ENCODE data around the gene MRC1.

The MRC1 gene

DNA sequence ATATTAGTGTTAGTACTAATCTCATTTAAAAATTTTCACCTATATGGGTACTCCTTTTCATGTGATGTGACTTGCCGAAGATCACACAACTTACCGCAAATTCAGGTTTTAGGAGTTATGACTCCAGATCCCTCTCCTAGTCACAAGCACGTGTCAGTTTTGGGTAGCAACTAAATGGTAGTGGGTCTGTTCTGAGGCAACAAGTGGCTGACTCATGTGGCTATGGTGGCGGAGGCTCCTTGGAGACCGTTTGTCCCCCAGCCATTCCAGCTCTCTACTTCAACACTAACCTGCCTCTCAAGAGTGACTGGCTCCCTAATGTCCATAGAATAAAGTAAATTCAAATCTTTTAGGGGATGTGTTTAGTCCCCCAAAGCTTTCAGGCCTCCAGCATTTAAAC is 39.5 kb downstream of the MRC1 start:
- no peak for DNase-seq

- no peak for DNase-seq
These were observed 41.4 kb downstream of the MRC1 start for GRCh38 chr10:17850501-17850900.

DNA sequence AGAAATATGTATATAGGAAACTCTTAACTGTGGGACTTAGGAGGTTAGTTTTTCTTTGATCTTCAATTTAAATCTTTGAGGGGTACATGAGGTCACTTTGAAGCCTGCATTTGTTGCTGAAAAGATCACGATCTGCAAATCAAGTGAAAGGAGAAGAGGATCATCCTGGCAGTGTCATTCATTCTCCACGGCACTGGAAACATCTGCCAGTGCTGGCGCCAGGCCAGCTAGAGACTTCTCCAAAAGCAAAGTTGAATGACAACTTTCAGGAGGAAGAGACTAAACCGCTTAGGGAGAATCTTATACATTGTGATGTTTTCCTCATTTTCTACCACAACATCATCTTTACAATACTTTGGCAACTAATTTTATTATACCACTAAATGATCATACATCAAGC is 42.5 kb downstream of the MRC1 start:
- DNase-seq: no peak

DNA sequence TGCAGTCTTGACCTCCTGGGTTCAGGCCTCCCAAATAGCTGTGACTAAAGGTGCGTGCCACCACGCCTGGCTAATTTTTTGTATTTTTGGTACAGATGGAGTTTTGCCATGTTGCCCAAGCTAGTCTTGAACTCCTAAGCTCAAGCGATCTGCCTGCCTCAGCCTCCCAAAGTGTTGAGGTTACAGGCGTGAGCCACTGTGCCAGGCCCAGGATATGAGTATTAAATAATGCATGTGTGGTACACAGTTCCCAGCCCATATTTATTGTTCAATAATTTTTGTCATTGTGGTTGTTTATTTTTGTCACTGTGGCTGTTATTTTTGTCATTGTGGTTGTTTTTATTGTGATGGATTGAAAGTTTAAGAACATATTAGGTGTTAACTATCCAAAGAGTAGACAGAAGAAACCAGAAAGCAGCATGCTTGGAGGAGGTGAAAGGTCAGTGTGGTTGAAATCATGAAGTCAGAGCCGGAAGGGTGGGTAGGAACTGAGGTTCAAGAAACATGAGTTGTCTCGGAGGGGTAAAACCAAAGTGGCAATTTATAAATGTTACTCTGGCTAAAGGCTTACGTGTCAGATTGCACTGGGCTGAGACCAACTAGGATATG is 45.0 kb downstream of the MRC1 start:
- no peak for DNase-seq

DNA sequence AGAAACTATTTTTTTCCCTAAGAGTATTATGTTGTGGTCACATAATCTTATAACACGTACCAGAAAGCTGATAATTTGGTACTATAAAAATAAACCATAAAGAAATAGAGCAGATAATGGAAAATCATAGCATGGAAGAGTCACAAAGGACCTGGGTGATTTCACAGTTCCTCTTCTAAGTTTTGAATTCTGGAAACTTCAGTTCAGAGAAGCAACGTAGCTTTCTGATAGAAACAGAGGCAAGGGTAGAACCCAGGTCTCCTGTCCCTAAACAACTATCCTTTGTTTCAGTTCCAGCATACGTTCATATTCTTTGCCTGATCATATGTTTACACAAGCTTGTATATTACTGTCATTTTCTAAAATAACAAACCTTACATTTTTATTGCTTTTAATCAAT is 47.9 kb downstream of the MRC1 start:
- no peak for DNase-seq

GRCh38 chr10:17859492-17860156 is 50.5 kb downstream of the MRC1 start:
- DNase-seq: no peak

DNA sequence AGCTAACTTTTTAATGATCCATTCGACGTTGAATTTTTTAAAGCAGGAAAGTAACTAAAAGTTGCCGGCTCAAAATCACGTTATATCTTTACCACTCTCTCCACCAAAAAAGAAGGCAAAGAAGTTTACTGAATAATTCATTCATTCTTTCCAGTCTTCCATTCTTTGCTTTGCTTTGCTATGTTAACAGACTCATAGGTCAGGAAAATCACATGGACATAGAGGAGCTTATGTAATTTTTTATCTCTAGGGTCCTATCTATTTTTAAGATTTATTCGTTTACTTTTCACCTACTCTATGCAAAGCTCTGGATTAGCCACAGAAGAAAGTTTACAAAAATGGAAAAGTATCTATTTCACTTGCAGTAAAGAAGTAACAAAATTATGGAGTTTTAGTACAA is 52.6 kb downstream of the MRC1 start:
- DNase-seq: no peak

GRCh38 chr10:17865351-17865750 is 56.2 kb downstream of the MRC1 start:
- DNase-seq: no peak

GRCh38 chr10:17866346-17866745 is 57.2 kb downstream of the MRC1 start:
- no peak for DNase-seq

DNA sequence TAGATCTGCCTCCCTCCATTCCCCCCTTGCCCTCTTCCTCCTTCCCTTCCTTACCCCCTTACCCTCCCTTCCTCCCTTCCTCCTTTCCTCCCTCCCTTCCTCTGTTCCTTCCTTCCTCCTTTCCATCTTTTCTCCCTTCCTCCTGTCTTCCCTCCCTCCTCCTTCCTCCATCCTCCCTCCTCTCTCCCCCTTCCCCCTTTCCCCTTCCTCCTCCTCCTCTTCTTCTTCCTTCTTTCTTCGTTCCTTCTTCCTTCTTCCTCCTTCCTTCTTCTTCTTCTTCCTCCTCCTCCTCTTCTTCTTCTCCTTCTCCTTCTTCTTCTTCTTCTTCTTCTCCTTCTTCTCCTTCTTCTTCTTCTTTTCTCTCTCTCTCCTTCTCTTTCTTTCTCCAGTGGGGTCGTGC is 57.9 kb downstream of the MRC1 start:
- DNase-seq: no peak

GRCh38 chr10:17871036-17871435 is 61.9 kb downstream of the MRC1 start:
- no peak for DNase-seq

DNA sequence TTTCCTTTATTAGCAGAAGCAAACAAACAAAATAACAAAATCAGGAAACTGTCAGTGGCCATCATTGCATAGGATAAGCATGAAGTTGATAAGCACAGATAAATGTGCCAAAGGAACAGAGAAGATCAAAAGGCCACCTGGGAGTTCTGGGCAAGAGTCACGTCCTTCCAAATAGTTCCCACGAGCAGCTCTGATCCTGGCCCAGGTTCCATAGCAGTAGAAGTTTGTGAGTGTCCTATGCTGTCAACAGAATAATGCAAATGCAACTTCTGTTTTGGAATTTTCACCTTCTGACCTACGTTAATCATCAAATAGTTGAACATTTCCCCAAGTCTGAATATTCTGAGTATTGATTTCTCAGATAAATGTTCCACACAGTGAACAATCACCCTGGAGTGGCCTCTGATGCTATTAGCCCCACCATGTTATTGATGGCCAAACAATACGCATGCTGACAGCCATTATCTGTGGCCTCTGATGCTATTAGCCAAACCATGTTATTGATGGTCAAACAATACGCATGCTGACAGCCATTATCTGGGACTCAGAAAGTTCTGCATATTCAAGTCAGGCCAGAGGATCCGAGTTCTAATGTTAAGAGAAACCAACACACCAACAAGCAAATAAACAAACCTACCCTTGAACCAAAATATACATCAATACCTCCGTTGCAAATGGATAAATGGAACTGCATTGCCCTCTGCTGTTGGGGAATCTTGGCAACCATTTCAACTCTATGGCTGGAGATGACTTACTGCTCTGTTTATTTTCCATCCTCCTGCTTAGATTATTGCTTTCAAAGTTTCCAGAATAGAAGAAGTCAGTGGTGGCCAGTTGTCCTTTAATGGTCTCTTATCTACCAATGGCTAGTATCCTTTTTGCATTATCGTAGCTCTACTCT is 63.3 kb downstream of the MRC1 start:
- DNase-seq: no peak

DNA sequence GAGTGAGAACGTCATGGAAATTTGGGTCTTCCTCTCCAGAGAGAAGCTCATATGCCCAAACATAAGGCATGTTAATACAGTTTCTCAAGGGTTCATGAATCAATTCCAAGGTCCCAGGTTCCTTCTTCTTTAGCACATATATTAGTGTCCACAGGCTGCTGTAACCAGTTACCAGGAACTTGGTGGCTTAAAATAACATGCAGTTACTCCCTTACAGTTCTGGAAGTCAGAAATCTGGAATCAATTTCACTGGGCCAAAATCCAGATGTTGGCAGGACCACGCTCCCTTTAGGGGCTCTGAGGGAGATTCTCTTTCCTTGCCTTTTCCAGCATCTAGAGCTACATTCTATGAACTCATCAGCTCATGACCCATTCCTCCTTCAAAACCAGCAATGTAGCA is 64.8 kb downstream of the MRC1 start:
- no peak for DNase-seq

GRCh38 chr10:17877121-17877520 is 68.0 kb downstream of the MRC1 start:
- no peak for DNase-seq

DNA sequence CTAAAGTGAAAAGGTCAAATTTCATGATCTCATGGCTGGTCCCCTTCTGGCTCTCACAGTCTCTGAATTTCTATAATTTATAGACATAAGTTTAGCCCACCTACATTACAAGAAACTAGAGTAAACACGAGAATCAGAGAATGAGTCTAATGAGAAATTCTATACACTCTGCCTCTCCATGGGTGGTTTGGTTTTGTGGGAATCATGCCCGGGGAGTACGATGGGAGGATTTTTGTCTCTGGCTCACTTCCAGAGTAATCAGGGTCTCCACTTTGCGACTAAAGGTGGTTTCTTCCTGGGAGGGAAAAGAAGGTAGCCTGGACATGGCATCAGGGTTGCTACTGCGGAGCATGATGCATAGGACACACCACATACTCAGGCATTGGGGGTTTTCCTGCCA is 69.7 kb downstream of the MRC1 start:
- no peak for DNase-seq

GRCh38 chr10:17880601-17881000 is 71.5 kb downstream of the MRC1 start:
- DNase-seq: no peak

- no peak for DNase-seq
These were observed 73.4 kb downstream of the MRC1 start for GRCh38 chr10:17882557-17882956.

DNA sequence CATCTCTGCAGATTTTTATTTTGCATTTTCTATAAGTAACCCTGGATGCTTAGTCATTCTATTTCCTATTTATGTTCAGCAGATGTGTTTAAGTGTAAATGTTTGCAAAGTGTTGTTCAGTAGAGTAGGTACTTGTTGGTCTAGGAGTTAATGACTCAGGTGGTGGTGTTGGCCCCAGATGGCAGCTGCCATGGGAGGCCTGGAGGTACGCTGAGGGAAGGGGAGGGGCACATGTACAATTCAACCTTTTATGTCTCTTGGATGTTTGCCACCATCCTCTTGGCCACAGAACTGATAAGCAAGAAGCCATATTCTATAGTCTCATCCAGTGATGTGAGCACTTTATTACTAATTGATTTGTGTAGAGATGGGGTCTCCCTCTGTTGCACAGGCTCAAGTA is 74.5 kb downstream of the MRC1 start:
- DNase-seq: no peak

- DNase-seq: no peak
These were observed 79.0 kb downstream of the MRC1 start for GRCh38 chr10:17888189-17888588.

- DNase-seq: no peak
These were observed 82.3 kb downstream of the MRC1 start for GRCh38 chr10:17891435-17891834.

GRCh38 chr10:17904564-17904963 is 95.4 kb downstream of the MRC1 start:
- DNase-seq: no peak

DNA sequence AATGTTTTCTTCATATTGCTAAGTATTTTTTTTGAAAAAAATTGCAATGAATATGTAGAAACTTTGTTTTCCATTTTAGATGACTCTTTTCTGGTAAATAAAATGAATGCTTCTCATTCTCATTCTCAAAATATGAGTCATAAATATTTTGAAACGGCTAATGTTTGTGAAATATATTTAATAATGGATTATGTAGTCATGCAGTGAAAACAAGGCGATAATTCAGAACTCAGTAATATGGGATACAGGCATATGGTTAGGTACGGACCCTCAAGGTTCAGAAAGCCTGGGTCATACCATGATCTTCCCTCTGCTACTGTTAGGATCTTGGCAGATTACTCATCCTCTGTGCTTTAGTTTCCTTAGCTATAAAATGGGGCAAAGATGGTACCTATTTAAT is 96.3 kb downstream of the MRC1 start:
- no peak for DNase-seq

- DNase-seq: no peak
These were observed 96.9 kb downstream of the MRC1 start for GRCh38 chr10:17906002-17906401.

- no peak for DNase-seq
These were observed 98.5 kb downstream of the MRC1 start for GRCh38 chr10:17907641-17908040.

Measured in NCI-H2029 treated with DMSO at 0.1 percent for 48 hours (cell line).